Breast epithelium (tissue), 4 donors: ENCODE measurements around the gene REPS2. TPM values are rescaled to one million over a fixed set of nuclear protein-coding genes. Genes with fewer than 3 reads are reported as not detected.

ENCODE experiments used
- DNase-seq, 2 donors: peaks; one replicate each; pipeline ENCODE4 v3.0.0-alpha.2; 2019; ENCODE audit warnings: low spot score in 2 of 2
- H3K27ac ChIP-seq, 2 donors: fragments of 200-600 bp; sonication (generic) in 1 of 2; one replicate each; pipeline ENCODE4 v1.5.1; 2016 to 2019; ENCODE audit warnings: mild to moderate bottlenecking in 1 of 2
- H3K27me3 ChIP-seq, 2 donors: fragments of 200-600 bp; sonication (generic) in 1 of 2; one replicate each; pipeline versions ENCODE4 v1.5.1 to v1.6.0; 2017 to 2019; ENCODE audit warnings: control low read depth in 1 of 2, mild to moderate bottlenecking in 1 of 2
- H3K36me3 ChIP-seq: fragments of 200-600 bp; one replicate; pipeline ENCODE4 v1.5.1; 2019
- H3K4me1 ChIP-seq, 2 donors: fragments of 200-600 bp; sonication (generic); one replicate each; pipeline ENCODE4 v1.5.1; 2016 to 2019; ENCODE audit warnings: control low read depth in 1 of 2
- H3K4me3 ChIP-seq, 3 donors: fragments of 200-600 bp; sonication (generic); 1 replicate in 2 of 3; 2 replicates in 1 of 3; pipeline ENCODE4 v1.5.1; 2016 to 2019; ENCODE audit warnings: mild to moderate bottlenecking in 3 of 3, moderate library complexity in 2 of 3
- H3K9me3 ChIP-seq, 2 donors: fragments of 200-600 bp; sonication (generic) in 1 of 2; one replicate each; pipeline ENCODE4 v1.5.1; 2016 to 2019; ENCODE audit warnings: control low read depth in 1 of 2
- POLR2A ChIP-seq: fragments of 450-650 bp; IDR thresholded peaks from one replicate; pipeline ENCODE4 v1.6.1; 2016; ENCODE audit warnings: antibody characterized with exemption, mild to moderate bottlenecking, moderate library complexity
- POLR2AphosphoS5 ChIP-seq, 3 donors: sonication (generic); formaldehyde crosslinking; IDR thresholded peaks; one replicate each; pipeline ENCODE4 v1.6.1; 2017; ENCODE audit warnings: antibody characterized with exemption in 3 of 3
- intact Hi-C: fragments of 100-400 bp; cut with DNase I; formaldehyde crosslinking; loops from one replicate; pipeline ENCODE4 v1.15.1; 2023; ENCODE audit warnings: low total_unique reads
- total RNA-seq, 3 donors: library from RNA; depleted of rRNA; stranded (reverse); fragments of >200 nt; gene quantifications; one replicate each; pipeline ENCODE4 v1.1.0, GENCODE V29; 2016
- TF ChIP-seq, protein P1 (sequence below), 3 donors: fragments of 450-650 bp; IDR thresholded peaks; one replicate each; pipeline ENCODE4 v1.5.1; 2016 to 2017; ENCODE audit warnings: antibody characterized with exemption in 3 of 3, mild to moderate bottlenecking in 3 of 3, moderate library complexity in 3 of 3

REPS2 gene
- total RNA-seq: 10 to 100 TPM in 2 of 3 donors, 1 to 10 TPM in 1; 9.6 to 21.4 (median 13.1) TPM

GRCh38 chrX:16946361-16946964 lies at the start of gene REPS2:
Gene REPS2 (plus strand): TSS chrX:16946658. CDS start chrX:16946862, 204 bp downstream.
- Histone ChIP-seq H3K27me3 (peaks cover 0 to 16% of the 10 kb centered on the region in 2 donors), H3K36me3 (no peaks in the 10 kb centered on the region), H3K4me3 (peak within 1 kb of the TSS; percentile 57 to 79 (median 65)), H3K4me1 (no peaks in the 10 kb centered on the region), H3K9me3 (peaks cover 0 to 5% of the 10 kb centered on the region in 2 donors), H3K27ac (peak within 1 kb of the TSS; percentile 48 to 65)
- intact Hi-C loops: no loop called here
- DNase-seq: peak; percentile 86 to 87
- TF ChIP-seq POLR2AphosphoS5 (IDR thresholded peaks at IDR 0.05) (no peak), POLR2A (no peak)
- TF ChIP-seq, protein P1, sequence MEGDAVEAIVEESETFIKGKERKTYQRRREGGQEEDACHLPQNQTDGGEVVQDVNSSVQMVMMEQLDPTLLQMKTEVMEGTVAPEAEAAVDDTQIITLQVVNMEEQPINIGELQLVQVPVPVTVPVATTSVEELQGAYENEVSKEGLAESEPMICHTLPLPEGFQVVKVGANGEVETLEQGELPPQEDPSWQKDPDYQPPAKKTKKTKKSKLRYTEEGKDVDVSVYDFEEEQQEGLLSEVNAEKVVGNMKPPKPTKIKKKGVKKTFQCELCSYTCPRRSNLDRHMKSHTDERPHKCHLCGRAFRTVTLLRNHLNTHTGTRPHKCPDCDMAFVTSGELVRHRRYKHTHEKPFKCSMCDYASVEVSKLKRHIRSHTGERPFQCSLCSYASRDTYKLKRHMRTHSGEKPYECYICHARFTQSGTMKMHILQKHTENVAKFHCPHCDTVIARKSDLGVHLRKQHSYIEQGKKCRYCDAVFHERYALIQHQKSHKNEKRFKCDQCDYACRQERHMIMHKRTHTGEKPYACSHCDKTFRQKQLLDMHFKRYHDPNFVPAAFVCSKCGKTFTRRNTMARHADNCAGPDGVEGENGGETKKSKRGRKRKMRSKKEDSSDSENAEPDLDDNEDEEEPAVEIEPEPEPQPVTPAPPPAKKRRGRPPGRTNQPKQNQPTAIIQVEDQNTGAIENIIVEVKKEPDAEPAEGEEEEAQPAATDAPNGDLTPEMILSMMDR (IDR thresholded peaks at IDR 0.05): no peak

DNA sequence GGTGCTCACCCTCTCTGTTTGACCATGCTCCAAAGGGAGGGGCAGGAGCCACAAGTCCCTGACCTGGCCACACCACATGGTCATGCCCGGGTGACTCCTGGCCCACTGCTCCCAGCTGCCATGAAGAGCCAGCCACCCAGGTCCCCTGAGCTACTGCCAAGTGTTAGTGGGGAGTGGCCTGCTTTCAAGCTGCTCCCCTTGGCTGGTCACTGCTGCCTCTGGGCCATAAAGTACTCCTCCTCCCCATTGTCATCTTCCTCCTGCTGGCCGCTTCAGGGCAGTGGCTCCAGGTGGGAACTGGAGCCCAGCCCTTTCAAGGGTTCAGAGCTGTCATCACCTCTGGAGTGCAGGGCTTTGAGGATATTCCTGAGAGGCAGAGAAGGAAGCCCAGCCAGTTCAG lies 49.0 kb upstream of the REPS2 start:
- H3K4me1 ChIP-seq: no peaks in the 10 kb centered on the region
- H3K27me3 ChIP-seq: peaks cover 0 to 51% of the 10 kb centered on the region in 2 donors
- H3K9me3 ChIP-seq: no peaks in the 10 kb centered on the region
- H3K4me3 ChIP-seq: no peak overlapping the region
- no peak overlapping the region for H3K27ac ChIP-seq
- TF ChIP-seq, protein P1 (IDR thresholded peaks at IDR 0.05): no peak
- no peaks in the 10 kb centered on the region for H3K36me3 ChIP-seq
- intact Hi-C loops: no loop called here
- DNase-seq: no peak

- DNase-seq: no peak
- intact Hi-C loops: no loop called here
- peaks cover 0 to 38% of the 10 kb centered on the region in 2 donors for H3K27me3 ChIP-seq
- TF ChIP-seq, protein P1 (IDR thresholded peaks at IDR 0.05): no peak
- no peak for TF ChIP-seq POLR2A
- no peak for TF ChIP-seq POLR2AphosphoS5 (IDR thresholded peaks at IDR 0.05)
- no peaks in the 10 kb centered on the region for H3K9me3 ChIP-seq
- H3K4me3 ChIP-seq: no peak overlapping the region
- no peaks in the 10 kb centered on the region for H3K4me1 ChIP-seq
- no peaks in the 10 kb centered on the region for H3K36me3 ChIP-seq
- no peak overlapping the region for H3K27ac ChIP-seq
Measured at GRCh38 chrX:16903274-16904022, 43.0 kb upstream of the REPS2 start.

- no peak overlapping the region for H3K4me3 ChIP-seq
- H3K36me3 ChIP-seq: no peaks in the 10 kb centered on the region
- no peaks in the 10 kb centered on the region for H3K9me3 ChIP-seq
- DNase-seq: no peak
- TF ChIP-seq, protein P1 (IDR thresholded peaks at IDR 0.05): no peak
- TF ChIP-seq POLR2AphosphoS5 (IDR thresholded peaks at IDR 0.05) (no peak), POLR2A (no peak)
- intact Hi-C loops: loop anchor here (2.0 to 5.0 kb wide), 2 partner anchors 34 to 363 kb away; no protein-coding TSS in a partner anchor
- peaks cover 0 to 30% of the 10 kb centered on the region in 2 donors for H3K27me3 ChIP-seq
- no peak overlapping the region for H3K27ac ChIP-seq
- H3K4me1 ChIP-seq: no peaks in the 10 kb centered on the region
Measured at GRCh38 chrX:16910376-16910775, 36.1 kb upstream of the REPS2 start.

DNA sequence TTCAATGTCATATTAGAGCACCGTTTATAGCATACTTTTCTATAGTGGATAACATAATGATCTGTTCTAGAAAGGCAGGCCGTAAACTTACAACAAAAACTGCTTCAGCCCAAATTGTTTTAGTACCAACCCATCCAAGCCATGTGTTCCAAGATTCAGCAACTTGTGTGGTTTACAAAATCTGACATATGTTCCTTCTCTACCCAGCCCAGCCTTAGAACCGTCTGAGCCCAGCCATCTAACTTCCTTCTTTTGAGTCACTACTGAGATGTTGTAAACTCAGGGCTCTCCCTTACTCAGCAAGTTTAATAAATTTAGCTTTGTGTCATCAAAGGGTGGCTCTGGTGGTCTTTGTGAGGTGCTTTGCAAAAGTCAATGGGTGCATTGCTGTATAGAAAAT lies 32.4 kb upstream of the REPS2 start:
- intact Hi-C loops: loop anchor here (5.0 kb wide), 1 partner anchor 367 kb away; no protein-coding TSS in a partner anchor

More for the DNA sequence above, 32.4 kb upstream of the REPS2 start:
- no peak overlapping the region for H3K4me3 ChIP-seq
- H3K36me3 ChIP-seq: no peaks in the 10 kb centered on the region
- no peaks in the 10 kb centered on the region for H3K9me3 ChIP-seq
- H3K4me1 ChIP-seq: no peaks in the 10 kb centered on the region
- no peak for DNase-seq
- H3K27ac ChIP-seq: no peak overlapping the region
- peaks cover 0 to 34% of the 10 kb centered on the region in 2 donors for H3K27me3 ChIP-seq
- no peak for TF ChIP-seq POLR2A
- TF ChIP-seq, protein P1 (IDR thresholded peaks at IDR 0.05): no peak
- no peak for TF ChIP-seq POLR2AphosphoS5 (IDR thresholded peaks at IDR 0.05)
